GM23248 (cell line): Measurements from ENCODE around the gene ARTN.

ENCODE experiments used
- EZH2 ChIP-seq: fragments of 200-600 bp; sonication (generic); IDR thresholded peaks from 2 replicates; pipeline ENCODE4 v1.6.1; 2018; ENCODE audit warnings: antibody characterized with exemption, mild to moderate bottlenecking; ENCODE audit not compliant: insufficient read depth, poor library complexity, severe bottlenecking
- EZH2phosphoT487 ChIP-seq: fragments of 200-600 bp; sonication (generic); IDR thresholded peaks from 2 replicates; pipeline ENCODE4 v1.6.1; 2018; ENCODE audit warnings: antibody characterized with exemption, moderate library complexity, mild to moderate bottlenecking, low read depth; ENCODE audit not compliant: insufficient read depth

GRCh38 chr1:43980255-43981134, 46.9 kb downstream of the ARTN start:
- TF ChIP-seq EZH2 (no peak), EZH2phosphoT487 (no peak)
